ENCODE data around the gene FHOD1. TPM values are rescaled to one million over a fixed set of nuclear protein-coding genes. Genes with fewer than 3 reads are reported as not detected.

Gene FHOD1
- total and polyA plus RNA-seq, 9 of the 15 experiments (the other 6 are each of a cell fraction or from before 2014, with no cell fraction given) = 18.7 to 126 (median 32.3) TPM

DNA sequence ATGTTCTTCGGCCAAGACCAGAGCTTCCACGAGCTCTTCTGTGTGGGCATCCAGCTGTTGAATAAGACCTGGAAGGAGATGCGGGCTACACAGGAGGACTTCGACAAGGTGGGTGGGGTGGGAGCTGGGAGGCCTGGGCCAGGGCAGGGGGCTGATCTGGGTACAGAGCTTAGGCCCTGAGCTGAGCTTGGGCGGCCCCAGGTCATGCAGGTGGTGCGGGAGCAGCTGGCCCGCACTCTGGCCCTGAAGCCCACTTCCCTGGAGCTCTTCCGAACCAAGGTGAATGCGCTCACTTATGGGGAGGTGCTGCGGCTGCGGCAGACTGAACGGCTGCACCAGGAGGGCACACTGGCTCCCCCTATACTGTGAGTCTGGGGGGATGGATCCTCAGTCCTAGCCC lies 44.9 kb downstream of the FHOD1 start:
- intact Hi-C loops (cut with micrococcal nuclease) = no loop called here
- FAIRE-seq = no peak
- TF ChIP-seq PHF8 (IDR thresholded peaks at IDR 0.05; ENCODE audit: borderline replicate concordance, low read length) (no peak), C11orf30 (IDR thresholded peaks at IDR 0.05; ENCODE audit: low read depth) (no peak), RBFOX2 (IDR thresholded peaks at IDR 0.05; ENCODE audit: low read depth, low read length) (0 out of 2 replicates have a peak, but pooled peaks have one; percentile 3)
- H3K9ac ChIP-seq (ENCODE audit: insufficient read depth in 1 of 2, low read depth in 2 of 2, low read length in 2 of 2) = no peak overlapping the region; a peak in 1 of 4 replicates
- no peaks in the 10 kb centered on the region for H3K27me3 ChIP-seq (ENCODE audit: control insufficient read depth in 2 of 2, insufficient read depth in 2 of 2, low read length in 2 of 2)
- peaks cover 2% of the 10 kb centered on the region for H3K9me1 ChIP-seq (ENCODE audit: control insufficient read depth, insufficient read depth, low read length)
- no peak overlapping the region for H3K4me3 ChIP-seq
- H3K4me2 ChIP-seq (ENCODE audit: insufficient read depth, low read length) = no peak overlapping the region
- ATAC-seq = no peak
- peaks cover 7 to 51% of the 10 kb centered on the region in 2 experiments; a peak in 4 of 5 replicates for H3K4me1 ChIP-seq (replicated peaks in 1 of 2; ENCODE audit: control insufficient read depth in 2 of 2, insufficient read depth in 2 of 2, low read length in 2 of 2)
- H4K20me1 ChIP-seq (replicated peaks; ENCODE audit: control insufficient read depth, insufficient read depth, low read length) = no peaks in the 10 kb centered on the region; the same call in 1 of the 2 replicates
- H3K27ac ChIP-seq (ENCODE audit: extremely low read depth, low read depth, low read length) = no peak overlapping the region
- H2AFZ ChIP-seq (ENCODE audit: low read depth, low read length) = no peak overlapping the region
- CTCF ChIA-PET (ENCODE audit: low intra/inter-chr PET ratio) = no interaction called here
- in situ Hi-C loops (cut with MboI) = no loop called here
- BruUV-seq (replicated peaks) = no TSS peak
- no peaks in the 10 kb centered on the region for H3K79me2 ChIP-seq (ENCODE audit: control insufficient read depth, insufficient read depth, low read length)
- no peaks in the 10 kb centered on the region for H3K9me3 ChIP-seq (replicated peaks; ENCODE audit: control insufficient read depth, insufficient read depth, low read depth, low read length)
- peaks cover 68% of the 10 kb centered on the region; the same call in 2 of the 3 replicates for H3K36me3 ChIP-seq (ENCODE audit: control insufficient read depth, insufficient read depth, low read length)
- POLR2A ChIA-PET = interaction anchor here (1.0 to 2.2 kb wide), 2 partner anchors 19 to 21 kb away, joined by 3 to 6 read pairs; partner anchors contain the start of gene MATCAP1
- DNase-seq (ENCODE audit: extremely low read depth in 1 of 4, low spot score in 3 of 4) = no peak
- 92% methylated on average over 12 of the region's 12 CpGs for WGBS (ENCODE audit: insufficient coverage, low coverage, missing lambda C conversion rate)

All from K562 (cell line).